NCI-H1436 treated with DMSO at 0.1 percent for 48 hours (cell line): ENCODE data around the gene DNHD1.

Experiments
- DNase-seq: peaks from one replicate; lab custom pipeline; 2025; lab: John Stamatoyannopoulos, UW

Gene DNHD1

GRCh38 chr11:6594142-6594768 lies 97.2 kb downstream of the DNHD1 start:
- no peak for DNase-seq

GRCh38 chr11:6596239-6596877 lies 99.3 kb downstream of the DNHD1 start:
- DNase-seq, result no peak

GRCh38 chr11:6598555-6598954 lies 101.5 kb downstream of the DNHD1 start:
- DNase-seq, result no peak

GRCh38 chr11:6599449-6599848 lies 102.4 kb downstream of the DNHD1 start:
- DNase-seq, result no peak

- DNase-seq, result no peak
Measured at GRCh38 chr11:6599881-6600390, 102.9 kb downstream of the DNHD1 start.

GRCh38 chr11:6601041-6601461 lies 104.0 kb downstream of the DNHD1 start:
- no peak for DNase-seq

- DNase-seq, result no peak
Measured at GRCh38 chr11:6602096-6602940, 105.2 kb downstream of the DNHD1 start.

GRCh38 chr11:6603287-6604080 lies 106.4 kb downstream of the DNHD1 start, which contains the start of the genes ILK and RRP8:
Gene ILK, plus strand, starts transcription at chr11:6603774. Its CDS starts 498 bp downstream, at chr11:6604272.
Gene RRP8, minus strand, starts transcription at chr11:6603616. Its CDS starts 114 bp downstream, at chr11:6603502.
- DNase-seq, result peak; percentile 22

GRCh38 chr11:6604081-6604626 lies 107.1 kb downstream of the DNHD1 start:
- no peak for DNase-seq

- no peak for DNase-seq
Measured at GRCh38 chr11:6604790-6605189, 107.7 kb downstream of the DNHD1 start.

GRCh38 chr11:6606471-6607189 lies 109.5 kb downstream of the DNHD1 start:
- no peak for DNase-seq

GRCh38 chr11:6607190-6607795 lies 110.2 kb downstream of the DNHD1 start:
- no peak for DNase-seq

- DNase-seq, result no peak
Measured at GRCh38 chr11:6608011-6608410, 110.9 kb downstream of the DNHD1 start.

- DNase-seq, result no peak
Measured at GRCh38 chr11:6608726-6609501, 111.8 kb downstream of the DNHD1 start.

- DNase-seq, result no peak
Measured at GRCh38 chr11:6609502-6610015, 112.5 kb downstream of the DNHD1 start.

- no peak for DNase-seq
Measured at GRCh38 chr11:6610591-6610990, 113.5 kb downstream of the DNHD1 start.

- no peak for DNase-seq
Measured at GRCh38 chr11:6611092-6611962, 114.2 kb downstream of the DNHD1 start.

- no peak for DNase-seq
Measured at GRCh38 chr11:6611963-6612212, 114.8 kb downstream of the DNHD1 start.
